SK-N-MC (cell line): Measurements from ENCODE around the gene SELENOT.
"Not testable (repeated sequence)": the region's sequence is repeated elsewhere in the genome, so short reads cannot be mapped to it uniquely, and the experiment has no call there.

Experiments used
- EZH2 ChIP-seq: fragments of 200-600 bp; sonication (generic); IDR thresholded peaks from one replicate; pipeline ENCODE4 v1.6.1; 2017; ENCODE audit warnings: antibody characterized with exemption
- FOXP2 ChIP-seq: optimal IDR thresholded peaks from 2 replicates; pipeline ENCODE3; 2011; ENCODE audit warnings: mild to moderate bottlenecking, moderate library complexity; ENCODE audit not compliant: insufficient read depth; ENCODE audit errors: extremely low read length, control extremely low read depth
- POLR2AphosphoS5 ChIP-seq: IDR thresholded peaks from 2 replicates; pipeline ENCODE4 v1.6.1; 2012; ENCODE audit warnings: mild to moderate bottlenecking, low read depth, low read length, borderline replicate concordance

GRCh38 chr3:150622955-150623354, 19.8 kb downstream of the SELENOT start:
- not testable (repeated sequence) for TF ChIP-seq POLR2AphosphoS5, EZH2, FOXP2
